ENCODE data around the gene KIF4A.

DNA sequence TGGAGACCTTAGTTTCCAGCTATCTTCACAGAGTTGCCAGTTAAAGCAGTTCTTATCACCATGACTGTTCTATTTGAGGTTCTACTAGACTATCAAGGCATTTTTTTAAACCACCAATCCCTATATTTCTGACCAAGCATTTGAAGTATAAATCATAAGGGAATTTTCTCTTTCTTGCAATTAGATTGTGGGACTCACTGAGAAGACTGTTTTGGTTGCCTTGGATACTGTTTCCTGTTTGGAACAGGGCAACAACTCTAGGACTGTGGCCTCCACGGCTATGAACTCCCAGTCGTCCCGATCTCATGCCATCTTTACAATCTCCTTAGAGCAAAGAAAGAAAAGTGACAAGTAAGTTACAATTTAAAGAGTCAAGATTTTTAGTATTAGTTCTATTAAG lies 11.8 kb downstream of the KIF4A start:
- TF ChIP-seq, protein P1, sequence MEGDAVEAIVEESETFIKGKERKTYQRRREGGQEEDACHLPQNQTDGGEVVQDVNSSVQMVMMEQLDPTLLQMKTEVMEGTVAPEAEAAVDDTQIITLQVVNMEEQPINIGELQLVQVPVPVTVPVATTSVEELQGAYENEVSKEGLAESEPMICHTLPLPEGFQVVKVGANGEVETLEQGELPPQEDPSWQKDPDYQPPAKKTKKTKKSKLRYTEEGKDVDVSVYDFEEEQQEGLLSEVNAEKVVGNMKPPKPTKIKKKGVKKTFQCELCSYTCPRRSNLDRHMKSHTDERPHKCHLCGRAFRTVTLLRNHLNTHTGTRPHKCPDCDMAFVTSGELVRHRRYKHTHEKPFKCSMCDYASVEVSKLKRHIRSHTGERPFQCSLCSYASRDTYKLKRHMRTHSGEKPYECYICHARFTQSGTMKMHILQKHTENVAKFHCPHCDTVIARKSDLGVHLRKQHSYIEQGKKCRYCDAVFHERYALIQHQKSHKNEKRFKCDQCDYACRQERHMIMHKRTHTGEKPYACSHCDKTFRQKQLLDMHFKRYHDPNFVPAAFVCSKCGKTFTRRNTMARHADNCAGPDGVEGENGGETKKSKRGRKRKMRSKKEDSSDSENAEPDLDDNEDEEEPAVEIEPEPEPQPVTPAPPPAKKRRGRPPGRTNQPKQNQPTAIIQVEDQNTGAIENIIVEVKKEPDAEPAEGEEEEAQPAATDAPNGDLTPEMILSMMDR (IDR thresholded peaks at IDR 0.05; ENCODE audit: low read length) = no peak
- TF ChIP-seq EZH2 (optimal IDR thresholded peaks at IDR 0.05; ENCODE audit: low read depth, low read length) = no peak
- no peak for TF ChIP-seq EZH2phosphoT487 (IDR thresholded peaks at IDR 0.05; ENCODE audit: low read length)

Data from MM.1S (cell line).